ENCODE measurements around the gene FUT6. TPM values are rescaled to one million over a fixed set of nuclear protein-coding genes. Genes with fewer than 3 reads are reported as not detected.

The FUT6 gene
- total and polyA plus RNA-seq, 2 experiments from 2014 or later: not detected

DNA sequence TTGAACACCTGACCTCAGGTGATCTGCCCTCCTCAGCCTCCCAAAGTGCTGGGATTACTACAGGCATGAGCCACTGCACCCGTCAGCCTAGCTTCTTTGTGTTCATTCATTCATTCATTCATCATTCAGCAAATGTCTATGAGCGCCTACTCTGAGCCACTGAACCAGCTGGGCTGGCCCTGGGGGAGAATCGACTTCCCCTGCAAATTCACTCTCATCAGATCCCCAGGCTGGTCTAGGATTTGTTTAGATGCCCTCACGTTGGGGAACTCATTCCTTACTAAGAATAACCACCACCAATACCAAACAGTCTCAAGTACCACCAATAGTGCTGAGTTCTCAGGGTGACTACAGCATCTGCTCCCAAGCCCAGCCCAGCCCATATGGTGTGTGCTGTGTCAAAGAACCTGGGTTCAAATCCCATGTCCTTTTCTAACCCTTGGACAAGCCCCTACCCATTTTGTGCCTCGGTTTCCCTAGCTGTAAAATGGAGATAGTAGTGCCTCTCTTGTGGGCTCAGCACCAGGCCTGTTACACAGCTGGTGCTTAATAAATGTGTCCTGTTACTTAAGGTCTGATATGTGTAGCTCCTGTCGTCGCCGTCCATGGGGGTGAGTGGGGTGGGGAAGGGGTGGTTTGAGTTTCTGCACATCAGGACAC, 17.9 kb downstream of the FUT6 start:
- Histone ChIP-seq H3K27me3 (no peaks in the 10 kb centered on the region), H3K4me3 (no peak overlapping the region), H3K27ac (no peak overlapping the region), H3K9me3 (ENCODE audit: low read depth) (no peaks in the 10 kb centered on the region), H3K36me3 (no peaks in the 10 kb centered on the region), H3K4me1 (ENCODE audit: low read depth) (peaks cover 4% of the 10 kb centered on the region)
- no peak for DNase-seq (ENCODE audit: low read depth in 1 of 2, low spot score in 1 of 2)
- TF ChIP-seq, protein P1, sequence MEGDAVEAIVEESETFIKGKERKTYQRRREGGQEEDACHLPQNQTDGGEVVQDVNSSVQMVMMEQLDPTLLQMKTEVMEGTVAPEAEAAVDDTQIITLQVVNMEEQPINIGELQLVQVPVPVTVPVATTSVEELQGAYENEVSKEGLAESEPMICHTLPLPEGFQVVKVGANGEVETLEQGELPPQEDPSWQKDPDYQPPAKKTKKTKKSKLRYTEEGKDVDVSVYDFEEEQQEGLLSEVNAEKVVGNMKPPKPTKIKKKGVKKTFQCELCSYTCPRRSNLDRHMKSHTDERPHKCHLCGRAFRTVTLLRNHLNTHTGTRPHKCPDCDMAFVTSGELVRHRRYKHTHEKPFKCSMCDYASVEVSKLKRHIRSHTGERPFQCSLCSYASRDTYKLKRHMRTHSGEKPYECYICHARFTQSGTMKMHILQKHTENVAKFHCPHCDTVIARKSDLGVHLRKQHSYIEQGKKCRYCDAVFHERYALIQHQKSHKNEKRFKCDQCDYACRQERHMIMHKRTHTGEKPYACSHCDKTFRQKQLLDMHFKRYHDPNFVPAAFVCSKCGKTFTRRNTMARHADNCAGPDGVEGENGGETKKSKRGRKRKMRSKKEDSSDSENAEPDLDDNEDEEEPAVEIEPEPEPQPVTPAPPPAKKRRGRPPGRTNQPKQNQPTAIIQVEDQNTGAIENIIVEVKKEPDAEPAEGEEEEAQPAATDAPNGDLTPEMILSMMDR (IDR thresholded peaks at IDR 0.05; ENCODE audit: low read depth, low read length): no peak

DNA sequence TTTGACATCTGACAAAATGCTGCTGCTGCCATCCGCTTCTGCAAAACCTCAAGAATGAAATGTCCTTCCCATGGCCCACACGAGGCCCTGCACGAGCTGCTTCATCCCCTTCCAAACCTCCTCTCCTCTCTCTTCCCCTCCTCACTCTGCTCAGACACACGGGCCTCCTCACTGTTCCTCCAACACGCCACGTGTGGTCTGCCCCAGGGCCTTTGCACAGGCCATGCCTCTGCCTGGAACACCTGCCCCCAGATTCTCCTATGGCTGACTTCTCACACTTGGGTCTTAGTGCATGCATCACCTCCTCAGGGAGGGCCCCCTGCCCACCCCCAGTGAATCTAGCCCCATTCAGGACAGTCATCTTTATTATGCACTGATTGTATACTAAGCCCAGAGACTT, 18.7 kb downstream of the FUT6 start:
- no peak for DNase-seq (ENCODE audit: low read depth in 1 of 2, low spot score in 1 of 2)
- H3K36me3 ChIP-seq: no peaks in the 10 kb centered on the region
- no peaks in the 10 kb centered on the region for H3K9me3 ChIP-seq (ENCODE audit: low read depth)
- H3K4me1 ChIP-seq (ENCODE audit: low read depth): peaks cover 4% of the 10 kb centered on the region
- no peaks in the 10 kb centered on the region for H3K27me3 ChIP-seq
- TF ChIP-seq, protein P1 (IDR thresholded peaks at IDR 0.05; ENCODE audit: low read depth, low read length): no peak
- no peak overlapping the region for H3K27ac ChIP-seq
- no peak overlapping the region for H3K4me3 ChIP-seq

DNA sequence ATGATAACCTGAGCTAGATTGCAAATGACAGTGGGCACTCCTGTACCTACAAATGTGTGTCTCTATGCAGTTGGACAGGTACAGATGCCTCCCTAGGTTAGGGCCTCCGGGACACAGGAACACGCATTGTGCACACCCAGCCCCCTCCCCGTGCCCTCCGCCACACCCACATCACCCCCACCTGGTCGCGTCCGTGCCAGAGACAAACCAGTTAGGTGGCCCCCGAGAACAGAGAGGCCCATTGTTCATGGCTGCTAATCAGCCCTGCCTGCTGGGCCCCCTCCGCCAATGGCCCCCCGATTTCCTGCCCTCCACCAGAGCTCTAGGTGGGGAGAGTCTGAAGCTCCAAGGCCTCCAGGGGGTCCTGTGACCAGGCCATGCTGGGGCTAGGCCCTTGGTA, 20.9 kb downstream of the FUT6 start:
- TF ChIP-seq, protein P1 (IDR thresholded peaks at IDR 0.05; ENCODE audit: low read depth, low read length): no peak
- no peak for DNase-seq (ENCODE audit: low read depth in 1 of 2, low spot score in 1 of 2)
- Histone ChIP-seq H3K27me3 (no peaks in the 10 kb centered on the region), H3K27ac (no peak overlapping the region), H3K36me3 (no peaks in the 10 kb centered on the region), H3K4me1 (ENCODE audit: low read depth) (peaks cover 4% of the 10 kb centered on the region), H3K9me3 (ENCODE audit: low read depth) (no peaks in the 10 kb centered on the region), H3K4me3 (no peak overlapping the region)

DNA sequence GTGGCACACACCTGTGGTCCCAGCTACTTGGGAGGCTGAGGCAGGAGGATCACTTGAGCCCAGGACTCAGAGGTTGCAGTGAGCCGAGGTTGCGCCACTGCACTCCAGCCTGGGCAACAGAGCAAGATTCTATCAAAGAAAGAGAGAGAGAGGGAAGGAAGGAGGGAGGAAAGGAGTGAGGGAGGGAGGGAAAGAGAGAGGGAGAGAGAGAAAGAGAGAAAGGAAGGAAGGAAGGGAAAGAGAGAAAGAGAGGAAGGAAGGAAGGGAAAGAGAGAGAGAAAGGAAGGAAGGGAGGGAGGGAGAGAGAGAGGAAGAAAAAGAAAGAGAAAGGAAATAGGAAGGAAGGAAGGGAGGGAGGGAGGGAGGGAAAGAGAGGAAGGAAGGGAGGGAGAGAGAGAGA, 22.3 kb downstream of the FUT6 start:
- Histone ChIP-seq H3K9me3 (ENCODE audit: low read depth) (no peaks in the 10 kb centered on the region), H3K27me3 (no peaks in the 10 kb centered on the region), H3K4me3 (no peak overlapping the region), H3K4me1 (ENCODE audit: low read depth) (peaks cover 4% of the 10 kb centered on the region), H3K36me3 (no peaks in the 10 kb centered on the region), H3K27ac (no peak overlapping the region)
- TF ChIP-seq, protein P1 (IDR thresholded peaks at IDR 0.05; ENCODE audit: low read depth, low read length): no peak
- no peak for DNase-seq (ENCODE audit: low read depth in 1 of 2, low spot score in 1 of 2)

DNA sequence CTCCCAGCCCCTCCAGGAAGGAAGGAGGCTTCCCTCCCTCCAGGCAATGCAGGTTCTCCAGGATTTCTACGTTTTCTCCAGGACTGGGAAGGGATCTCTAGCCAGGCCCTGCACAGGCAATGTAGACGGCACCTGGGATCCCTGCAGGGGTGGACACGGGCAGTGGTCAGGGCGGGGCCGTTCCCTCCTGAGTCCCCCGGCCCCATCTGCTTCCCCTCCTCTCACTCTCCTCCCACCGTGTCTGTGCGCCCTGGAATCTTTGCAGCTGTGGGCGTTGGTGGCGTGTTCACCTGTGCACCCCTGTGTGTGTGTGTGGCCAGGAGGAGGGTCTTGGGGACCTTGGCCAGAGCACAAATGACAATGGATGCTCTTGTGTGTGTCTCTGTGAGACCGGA, 24.7 kb downstream of the FUT6 start:
- H3K27ac ChIP-seq: no peak overlapping the region
- H3K4me3 ChIP-seq: no peak overlapping the region
- no peaks in the 10 kb centered on the region for H3K9me3 ChIP-seq (ENCODE audit: low read depth)
- H3K36me3 ChIP-seq: no peaks in the 10 kb centered on the region
- no peaks in the 10 kb centered on the region for H3K4me1 ChIP-seq (ENCODE audit: low read depth)
- TF ChIP-seq, protein P1 (IDR thresholded peaks at IDR 0.05; ENCODE audit: low read depth, low read length): no peak
- no peak for DNase-seq (ENCODE audit: low read depth in 1 of 2, low spot score in 1 of 2)
- H3K27me3 ChIP-seq: no peaks in the 10 kb centered on the region

Measured in cardiac muscle cell (in vitro differentiated cells and primary cell).